GM19193 (cell line): ENCODE data around the gene ART5.

Experiments
- POLR2A ChIP-seq: IDR thresholded peaks from 4 replicates; pipeline ENCODE4 v1.6.1; 2011; ENCODE audit not compliant: insufficient read depth, insufficient read length; ENCODE audit errors: extremely low read depth

Gene ART5

DNA sequence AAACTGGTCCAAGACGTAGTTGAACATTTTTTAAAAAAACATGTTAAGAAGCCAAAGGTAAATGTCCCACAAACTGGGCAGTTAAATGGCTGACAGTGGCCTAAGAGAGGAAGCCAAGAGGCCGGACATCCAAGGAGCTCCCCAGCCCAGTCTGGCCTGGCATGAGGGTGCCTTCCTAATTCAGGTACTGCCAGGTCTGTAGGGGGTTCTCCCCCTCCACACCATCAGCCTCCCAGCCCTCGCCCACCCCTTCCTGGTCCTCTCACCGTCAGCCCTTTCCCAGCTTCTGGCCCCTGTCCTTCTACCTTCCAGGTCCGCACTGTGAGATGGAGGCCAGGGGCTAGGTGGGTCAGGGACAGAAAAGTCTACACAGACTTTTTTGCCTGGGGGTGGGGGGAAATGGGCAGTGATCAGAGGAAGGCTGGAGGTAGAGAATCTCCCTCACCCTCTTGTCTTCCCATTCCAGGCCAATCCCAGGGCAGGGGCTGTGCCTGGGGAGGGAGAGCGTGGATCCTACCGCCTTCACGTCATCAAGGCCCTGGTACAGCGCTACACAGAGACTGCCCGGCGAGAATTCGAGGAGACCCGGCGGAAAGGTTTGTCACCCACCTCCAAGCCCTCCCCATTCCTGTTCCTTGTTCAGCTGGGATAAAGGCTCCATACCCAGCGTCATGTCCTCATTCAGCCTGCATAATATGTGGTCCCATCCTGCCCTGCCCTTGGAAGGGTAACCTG lies 6.0 kb downstream of the ART5 start:
- TF ChIP-seq POLR2A = no peak

DNA sequence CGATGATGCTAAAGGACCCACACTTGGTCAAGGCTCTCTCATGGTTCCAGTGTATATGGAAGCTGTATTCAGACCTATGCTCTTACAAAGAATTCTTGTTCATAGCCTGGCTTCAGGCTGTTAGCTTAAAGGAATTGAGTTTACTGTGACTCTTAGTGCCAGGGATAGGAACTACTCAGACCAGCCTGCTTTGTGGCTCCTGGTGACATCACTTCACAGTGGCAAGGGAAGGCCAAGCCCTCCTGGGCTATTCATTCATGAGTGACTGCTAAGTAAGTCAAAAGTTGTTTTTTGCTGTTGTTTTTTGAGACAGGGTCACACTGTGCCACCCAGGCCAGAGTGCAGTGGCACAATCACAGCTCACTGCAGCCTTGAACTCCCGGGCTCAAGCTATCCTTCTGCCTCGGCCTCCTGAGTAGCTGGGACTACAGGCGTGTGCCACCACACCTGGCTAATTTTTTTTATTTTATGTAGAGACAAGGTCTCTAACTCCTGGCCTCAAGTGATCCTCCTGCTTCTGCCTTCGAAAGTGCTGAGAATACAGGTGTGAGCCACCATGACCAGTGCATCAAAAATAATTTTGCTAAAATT lies 9.6 kb downstream of the ART5 start:
- no peak for TF ChIP-seq POLR2A

DNA sequence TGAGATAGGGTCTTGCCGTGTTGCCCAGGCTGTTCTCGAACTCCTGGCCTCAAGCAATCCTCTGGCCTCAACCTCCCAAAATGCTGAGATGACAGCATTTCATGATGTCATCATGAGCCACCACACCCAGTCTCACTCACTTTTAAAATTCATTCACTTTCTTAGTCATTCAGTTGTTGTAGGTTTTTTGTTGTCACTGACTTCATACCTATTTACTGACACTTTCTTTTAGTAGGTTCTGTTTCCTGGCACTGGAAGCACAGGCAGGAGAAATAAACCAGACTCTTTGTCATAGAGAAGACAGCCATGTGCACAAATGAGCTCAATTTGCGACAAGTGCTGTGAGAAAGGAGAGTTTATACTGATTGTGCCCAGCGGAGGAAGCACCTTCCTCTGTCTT lies 10.5 kb downstream of the ART5 start:
- no peak for TF ChIP-seq POLR2A

DNA sequence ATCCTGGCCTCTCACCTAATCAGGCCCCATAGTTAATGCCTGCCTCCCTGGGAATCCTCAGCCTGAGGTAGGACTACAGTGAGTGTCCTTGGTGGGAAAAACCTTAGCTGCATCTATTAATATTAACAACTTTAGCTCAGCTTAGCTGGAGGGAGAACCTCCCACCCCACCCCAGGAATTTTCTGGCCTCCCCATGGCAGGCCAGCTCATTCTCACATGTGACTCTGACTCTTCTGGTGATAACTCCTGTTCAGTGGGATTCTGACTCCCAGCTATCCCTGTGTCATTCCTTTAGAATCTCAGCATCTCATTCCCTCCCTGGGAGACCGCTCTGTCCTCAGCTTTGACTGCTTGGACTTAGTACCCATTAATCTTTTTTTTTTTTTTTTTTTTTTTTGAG lies 14.5 kb downstream of the ART5 start:
- no peak for TF ChIP-seq POLR2A

DNA sequence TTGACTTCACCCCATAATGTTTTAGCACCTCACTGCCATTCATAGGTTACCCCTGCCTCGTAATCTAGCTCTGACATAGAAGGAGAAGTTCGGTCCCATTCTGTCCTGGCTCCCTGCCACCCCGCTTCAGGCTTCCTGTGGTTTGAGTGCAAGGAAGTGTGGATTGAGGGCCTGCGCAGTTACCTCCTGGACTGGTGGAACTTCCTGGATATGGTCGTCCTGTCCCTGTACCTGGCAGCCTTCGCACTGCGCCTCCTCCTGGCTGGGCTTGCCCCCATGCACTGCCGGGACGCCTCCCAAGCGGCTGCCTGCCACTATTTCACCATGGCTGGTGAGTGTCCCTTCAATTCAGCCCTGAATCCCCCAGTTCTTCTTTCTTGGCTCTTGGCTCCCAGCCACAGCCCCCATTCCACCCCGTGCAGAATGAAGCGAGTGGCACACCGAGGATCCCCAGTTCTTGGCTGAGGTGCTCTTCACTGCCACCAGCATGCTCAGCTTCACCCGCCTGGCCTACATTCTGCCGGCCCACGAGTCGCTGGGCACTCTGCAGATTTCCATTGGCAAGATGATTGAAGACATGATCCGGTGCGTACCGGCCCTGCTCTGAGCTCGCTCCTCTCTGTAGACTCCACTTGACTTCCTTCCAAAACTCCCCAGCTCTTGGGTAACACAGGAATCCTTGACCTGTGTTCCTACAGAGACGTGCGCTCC lies 15.4 kb downstream of the ART5 start:
- TF ChIP-seq POLR2A = no peak

DNA sequence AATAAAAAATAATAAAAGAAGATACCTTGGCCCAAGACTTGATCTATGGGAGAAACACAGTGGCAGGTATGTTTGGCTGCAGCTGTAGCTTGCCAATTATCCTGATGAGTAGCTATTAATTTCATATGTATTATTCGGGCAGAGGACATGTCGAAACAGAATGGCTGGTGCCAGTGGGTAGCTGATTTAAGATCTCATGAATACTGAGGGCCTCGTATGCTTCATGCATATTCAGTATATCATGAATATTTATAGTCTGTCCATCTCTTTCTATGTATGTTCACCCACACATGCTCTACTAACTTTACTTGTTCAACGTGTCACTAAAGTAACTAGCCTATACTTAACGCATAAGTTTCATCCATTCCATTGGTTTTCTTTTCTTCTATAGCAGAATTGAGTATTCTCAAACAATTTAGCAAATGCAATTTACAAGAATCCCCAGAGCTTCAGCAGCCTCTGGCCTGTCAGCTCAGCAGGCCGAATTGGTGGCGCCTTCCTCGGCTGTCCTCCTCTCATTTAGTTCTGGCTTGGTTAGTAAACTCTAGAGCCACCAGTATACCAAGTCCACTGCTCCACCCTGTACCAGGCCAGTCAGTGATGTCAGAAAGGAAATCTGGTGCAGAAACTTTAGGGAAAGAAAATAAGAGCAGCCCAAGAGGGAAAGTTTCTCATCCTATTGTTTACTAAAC lies 17.9 kb downstream of the ART5 start:
- no peak for TF ChIP-seq POLR2A

DNA sequence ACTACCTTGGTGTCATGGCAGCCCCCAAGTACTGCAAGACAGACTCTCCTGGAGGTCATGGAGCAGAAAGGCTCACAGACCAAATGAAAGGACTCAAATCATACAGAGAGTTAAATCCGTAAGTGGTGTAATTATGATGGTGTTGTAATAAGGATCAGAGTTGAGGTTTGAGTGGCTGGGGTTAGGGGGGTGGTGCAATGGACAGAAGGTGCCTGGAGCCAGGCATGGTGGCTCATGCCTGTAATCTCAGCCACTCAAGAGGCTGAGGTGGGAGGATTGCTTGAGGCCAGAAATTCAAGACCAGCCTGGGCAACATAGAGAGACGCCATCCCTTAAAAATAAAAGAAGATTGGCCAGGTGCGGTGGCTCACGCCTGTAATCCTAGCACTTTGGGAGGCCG lies 18.7 kb downstream of the ART5 start:
- TF ChIP-seq POLR2A = no peak

DNA sequence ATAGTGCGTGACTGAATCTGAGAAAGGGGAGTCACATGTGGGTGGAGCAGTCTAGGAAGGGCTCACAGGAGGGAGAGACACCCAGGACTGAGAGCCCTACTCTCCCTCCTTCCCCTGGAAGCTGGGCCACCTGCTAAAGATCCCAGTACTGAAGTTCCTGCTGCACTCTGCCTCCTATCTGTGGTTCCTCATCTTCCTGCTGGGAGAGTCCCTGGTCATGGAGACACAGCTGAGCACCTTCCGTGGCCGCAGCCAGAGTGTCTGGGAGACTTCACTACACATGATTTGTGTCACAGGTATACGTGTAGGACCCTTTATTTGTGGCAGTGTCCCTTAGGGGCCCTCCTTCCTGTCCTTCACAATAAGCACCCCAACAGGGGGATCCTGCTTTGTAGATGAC lies 19.3 kb downstream of the ART5 start:
- TF ChIP-seq POLR2A = no peak

DNA sequence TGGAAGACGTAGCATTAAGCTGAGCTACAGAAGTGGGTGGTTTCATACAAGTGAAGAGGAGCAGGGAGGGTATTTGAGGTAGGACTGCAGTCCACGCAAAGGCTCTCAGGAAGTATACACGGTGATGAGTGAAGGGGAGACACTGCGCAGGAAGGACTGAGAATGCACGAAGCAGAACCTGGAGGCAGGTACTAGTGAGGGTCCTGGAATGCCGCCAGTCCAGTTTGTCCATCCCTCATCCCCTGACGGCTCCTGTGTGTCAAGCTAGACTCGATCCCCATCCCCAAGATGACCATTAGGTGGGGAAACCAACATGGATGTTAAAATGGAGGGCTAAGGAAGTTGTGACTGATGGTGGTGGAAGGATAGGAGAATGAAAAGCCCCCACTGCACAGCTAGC lies 23.8 kb downstream of the ART5 start:
- TF ChIP-seq POLR2A = no peak

DNA sequence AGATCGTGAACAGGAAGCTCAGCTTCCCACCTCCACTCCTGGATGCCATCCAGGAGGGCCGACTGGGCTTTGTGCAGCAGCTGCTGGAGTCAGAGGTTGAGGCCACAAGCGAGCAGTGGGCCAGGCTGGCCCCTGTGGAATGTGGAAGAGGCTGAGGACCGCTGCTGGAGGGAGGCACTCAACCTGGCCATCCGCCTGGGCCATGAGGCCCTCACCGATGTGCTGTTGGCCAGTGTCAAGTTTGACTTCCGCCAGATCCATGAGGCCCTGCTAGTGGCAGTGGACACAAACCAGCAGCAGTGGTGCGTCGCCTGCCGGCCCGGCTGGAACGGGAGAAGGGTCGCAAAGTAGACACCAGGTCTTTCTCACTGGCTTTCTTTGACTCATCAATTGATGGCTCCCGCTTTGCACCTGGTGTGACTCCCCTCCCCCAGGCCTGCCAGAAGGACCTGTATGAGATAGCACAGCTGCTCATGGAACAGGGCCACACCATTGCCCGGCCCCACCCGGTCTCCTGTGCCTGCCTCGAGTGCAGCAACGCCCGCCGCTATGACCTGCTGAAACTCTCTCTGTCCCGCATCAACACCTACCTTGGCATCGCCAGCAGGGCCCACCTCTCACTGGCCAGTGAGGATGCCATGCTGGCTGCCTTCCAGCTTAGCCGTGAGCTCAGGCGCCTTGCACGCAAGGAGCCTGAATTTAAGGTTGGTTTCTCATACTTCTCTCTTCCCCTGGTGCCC lies 24.9 kb downstream of the ART5 start:
- TF ChIP-seq POLR2A = no peak

DNA sequence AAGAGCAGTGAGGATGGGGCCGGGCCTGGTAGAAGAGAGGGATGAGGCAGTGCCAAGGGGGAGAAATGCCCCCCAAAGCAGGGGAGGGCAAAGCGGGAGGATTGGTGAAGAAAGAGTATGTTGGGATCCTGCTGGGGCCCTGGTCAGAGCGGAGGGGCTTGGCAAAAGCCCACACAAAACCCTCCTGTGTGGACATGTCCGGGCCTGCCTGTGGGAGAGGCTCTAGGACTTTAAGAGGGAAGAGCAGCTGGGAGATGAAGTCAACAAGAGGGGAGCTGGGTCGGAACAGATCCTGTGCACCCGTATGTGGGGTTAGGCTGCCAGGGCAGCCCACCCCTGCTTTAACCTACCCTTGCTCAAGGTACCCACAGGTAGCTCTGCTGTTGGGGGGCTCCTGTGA lies 25.8 kb downstream of the ART5 start:
- no peak for TF ChIP-seq POLR2A

DNA sequence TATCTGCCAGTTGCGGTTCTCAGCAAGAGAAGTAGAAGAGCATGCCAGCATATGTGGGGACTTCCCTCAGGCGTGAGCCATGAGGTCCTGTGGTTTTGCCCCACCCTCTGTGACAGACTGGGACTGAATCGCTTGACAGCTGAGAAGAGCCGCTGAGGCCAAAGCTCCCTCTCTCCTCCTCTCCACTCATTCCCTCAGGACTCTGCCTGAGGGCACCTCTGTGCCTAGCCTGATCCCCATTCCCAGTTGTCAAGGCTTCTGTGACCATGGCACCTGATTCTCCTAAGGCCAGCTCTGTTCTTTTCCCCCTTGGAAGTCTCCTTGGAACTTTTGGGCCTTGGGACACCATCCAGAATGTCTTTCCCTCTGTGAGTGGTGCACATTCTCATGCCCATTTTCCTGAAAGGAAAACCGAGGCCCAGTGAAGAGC lies 27.0 kb downstream of the ART5 start:
- no peak for TF ChIP-seq POLR2A

DNA sequence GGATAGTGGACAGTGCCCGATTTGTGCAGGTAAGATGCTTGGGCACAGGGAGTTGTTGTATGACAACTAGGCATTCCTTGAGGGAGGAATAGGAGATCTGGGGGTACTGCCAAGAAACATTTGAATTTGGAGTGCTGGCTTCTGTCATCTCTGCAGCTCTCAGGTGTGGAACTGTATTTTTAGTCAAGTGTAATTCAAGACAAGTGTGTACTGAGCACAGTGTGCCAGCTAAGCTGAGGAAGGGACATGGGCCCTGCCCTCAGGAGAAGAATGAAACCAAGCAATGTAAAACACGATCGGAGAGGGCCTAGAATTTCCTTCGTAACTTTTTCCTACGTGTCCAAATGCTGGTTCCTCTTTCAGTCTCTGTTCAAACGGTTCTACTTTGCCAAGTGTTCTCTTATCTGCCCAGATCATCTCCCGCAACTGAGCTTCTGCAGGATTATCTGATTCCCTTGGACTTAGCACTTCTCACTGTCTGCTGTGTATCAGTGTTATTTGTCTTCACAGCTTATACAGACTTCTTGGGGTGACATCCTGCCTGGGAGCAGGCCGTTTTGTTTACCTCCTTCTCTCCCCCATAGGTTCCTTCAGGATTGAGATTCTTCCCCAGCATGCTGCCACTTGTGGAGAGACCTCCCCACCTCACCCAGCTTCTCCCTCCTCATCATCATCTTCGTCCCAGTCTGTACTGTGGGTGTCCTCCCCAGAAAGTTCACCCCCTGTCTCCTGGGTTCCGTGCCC lies 27.6 kb downstream of the ART5 start:
- TF ChIP-seq POLR2A = no peak

DNA sequence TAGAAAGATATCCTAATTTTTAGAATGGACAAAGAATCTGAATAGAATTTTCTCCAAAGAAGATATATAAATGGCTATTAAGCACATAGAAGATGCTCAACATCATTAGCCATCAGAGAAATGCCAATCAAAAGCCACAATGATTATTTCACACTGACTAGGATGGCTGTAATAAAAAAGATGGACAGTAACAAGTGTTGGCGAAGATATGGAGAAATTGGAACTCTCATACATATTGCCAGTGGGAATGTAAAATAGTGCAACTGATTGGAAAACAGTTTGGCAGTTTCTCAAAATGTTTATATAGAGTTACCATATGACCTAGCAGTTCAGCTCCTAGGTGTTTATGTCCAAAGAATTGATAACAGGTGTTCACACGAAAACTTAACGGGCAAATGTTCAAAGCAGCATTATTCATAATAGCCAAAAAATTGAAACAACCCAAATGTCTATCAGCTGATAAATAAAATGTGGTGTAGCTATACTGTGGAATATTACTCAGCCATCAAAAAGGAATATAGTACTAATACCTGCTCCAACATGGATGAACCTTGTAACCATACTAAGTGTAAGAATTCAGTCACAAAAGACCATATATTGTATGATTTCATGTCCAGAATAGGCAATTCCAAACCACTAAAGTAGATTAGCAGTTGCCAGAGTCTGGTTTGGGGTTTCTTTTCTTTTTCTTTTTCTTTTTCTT lies 29.7 kb downstream of the ART5 start:
- TF ChIP-seq POLR2A = no peak

DNA sequence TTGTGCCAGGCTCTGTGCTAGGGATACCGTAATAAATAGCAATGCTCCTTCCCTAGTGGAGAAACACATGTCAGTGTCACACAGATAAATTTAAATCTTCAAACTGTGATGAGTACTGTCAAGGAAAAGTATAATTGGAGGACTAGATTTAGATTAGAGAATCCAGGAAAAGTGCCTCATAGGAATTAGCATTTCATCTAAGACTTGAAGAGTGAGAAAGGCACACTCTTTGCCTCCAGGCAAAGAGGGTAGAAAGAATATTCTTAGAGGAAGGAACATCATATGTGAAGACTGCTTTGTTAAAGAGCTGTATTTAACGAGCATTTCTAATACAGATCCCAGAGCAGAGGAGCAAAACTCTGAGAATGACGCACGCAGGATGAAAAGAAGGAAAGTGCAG lies 30.9 kb downstream of the ART5 start:
- TF ChIP-seq POLR2A = no peak
